Transverse colon (tissue), 4 donors: ENCODE data around the gene STRIP1.

Source experiments
- EP300 ChIP-seq: sonication (generic); formaldehyde crosslinking; IDR thresholded peaks from one replicate; pipeline ENCODE4 v1.6.1; 2017; ENCODE audit warnings: antibody characterized with exemption, low read depth
- POLR2A ChIP-seq: fragments of 450-650 bp; IDR thresholded peaks from one replicate; pipeline ENCODE4 v1.6.1; 2016; ENCODE audit warnings: antibody characterized with exemption, mild to moderate bottlenecking, moderate library complexity
- POLR2AphosphoS5 ChIP-seq, 3 donors: sonication (generic); formaldehyde crosslinking; IDR thresholded peaks; one replicate each; pipeline ENCODE4 v1.6.1; 2016; ENCODE audit warnings: antibody characterized with exemption in 3 of 3
- TF ChIP-seq, protein P1 (sequence below), 5 experiments: fragments of 200-600 bp in 3 of 5; fragments of 450-650 bp in 2 of 5; sonication (generic) in 3 of 5; IDR thresholded peaks; 1 replicate in 2 of 5; 2 replicates in 3 of 5; pipeline ENCODE4 v1.5.1; 2016 to 2017; ENCODE audit warnings: antibody characterized with exemption in 5 of 5, inconsistent platforms in 3 of 5, mild to moderate bottlenecking in 2 of 5, moderate library complexity in 1 of 5

DNA sequence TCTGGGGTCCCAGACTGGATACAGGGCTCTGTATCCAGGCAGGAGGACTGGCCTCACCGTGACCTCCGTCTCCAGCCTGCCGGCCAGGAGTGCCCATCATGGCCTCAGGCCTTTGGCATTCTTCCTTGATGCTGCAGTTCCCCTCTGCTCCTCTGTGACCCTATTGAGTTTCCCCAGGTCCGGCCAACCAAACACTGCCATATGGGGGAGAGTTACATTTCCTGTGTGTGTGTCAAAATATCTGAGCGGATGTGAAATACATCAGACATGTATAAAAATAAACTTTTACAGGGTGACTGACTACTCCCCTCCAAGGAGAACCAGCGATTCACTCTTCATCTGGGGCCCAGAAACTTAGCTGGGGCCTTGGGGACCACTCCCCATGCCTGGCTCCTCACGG, 67.7 kb downstream of the STRIP1 start:
- TF ChIP-seq, protein P1, sequence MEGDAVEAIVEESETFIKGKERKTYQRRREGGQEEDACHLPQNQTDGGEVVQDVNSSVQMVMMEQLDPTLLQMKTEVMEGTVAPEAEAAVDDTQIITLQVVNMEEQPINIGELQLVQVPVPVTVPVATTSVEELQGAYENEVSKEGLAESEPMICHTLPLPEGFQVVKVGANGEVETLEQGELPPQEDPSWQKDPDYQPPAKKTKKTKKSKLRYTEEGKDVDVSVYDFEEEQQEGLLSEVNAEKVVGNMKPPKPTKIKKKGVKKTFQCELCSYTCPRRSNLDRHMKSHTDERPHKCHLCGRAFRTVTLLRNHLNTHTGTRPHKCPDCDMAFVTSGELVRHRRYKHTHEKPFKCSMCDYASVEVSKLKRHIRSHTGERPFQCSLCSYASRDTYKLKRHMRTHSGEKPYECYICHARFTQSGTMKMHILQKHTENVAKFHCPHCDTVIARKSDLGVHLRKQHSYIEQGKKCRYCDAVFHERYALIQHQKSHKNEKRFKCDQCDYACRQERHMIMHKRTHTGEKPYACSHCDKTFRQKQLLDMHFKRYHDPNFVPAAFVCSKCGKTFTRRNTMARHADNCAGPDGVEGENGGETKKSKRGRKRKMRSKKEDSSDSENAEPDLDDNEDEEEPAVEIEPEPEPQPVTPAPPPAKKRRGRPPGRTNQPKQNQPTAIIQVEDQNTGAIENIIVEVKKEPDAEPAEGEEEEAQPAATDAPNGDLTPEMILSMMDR (IDR thresholded peaks at IDR 0.05) = no peak
- no peak for TF ChIP-seq POLR2AphosphoS5 (IDR thresholded peaks at IDR 0.05)
- TF ChIP-seq POLR2A = no peak
- no peak for TF ChIP-seq EP300
